NCI-H526 (cell line): Measurements from ENCODE around the gene CELF2.

ENCODE experiments used
- DNase-seq, 2 experiments: peaks; one replicate each; lab custom pipeline; 2025; lab: John Stamatoyannopoulos, UW

The CELF2 gene

DNA sequence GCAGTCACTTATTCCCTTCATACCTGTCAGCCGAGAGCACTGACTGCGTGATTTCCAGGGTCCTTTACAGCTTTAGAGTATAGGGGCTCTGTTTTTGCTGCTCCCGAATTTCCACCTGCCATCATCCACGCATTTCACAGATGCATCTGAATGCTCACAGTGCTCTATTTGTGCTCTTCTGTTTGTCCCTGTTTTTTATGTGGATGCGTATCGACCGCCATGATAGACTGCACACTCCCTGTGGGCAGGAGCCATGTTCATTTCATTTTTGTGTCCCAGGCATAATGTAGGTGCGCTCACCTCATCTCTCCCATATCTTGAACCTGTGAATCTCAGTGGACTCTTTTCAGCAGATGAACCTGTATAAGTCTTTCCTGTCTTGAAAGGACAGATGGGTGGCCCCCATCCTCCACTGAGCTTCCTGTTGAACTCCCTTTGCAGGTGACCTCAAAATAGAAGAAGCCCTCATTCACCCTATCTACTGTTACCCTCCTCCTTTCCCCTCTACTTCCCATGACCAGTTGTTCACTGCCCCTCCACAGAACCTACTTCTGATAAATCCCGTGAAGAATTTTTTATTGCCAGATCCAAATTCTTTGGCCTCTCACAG lies 228.4 kb downstream of the CELF2 start:
- no peak for DNase-seq

DNA sequence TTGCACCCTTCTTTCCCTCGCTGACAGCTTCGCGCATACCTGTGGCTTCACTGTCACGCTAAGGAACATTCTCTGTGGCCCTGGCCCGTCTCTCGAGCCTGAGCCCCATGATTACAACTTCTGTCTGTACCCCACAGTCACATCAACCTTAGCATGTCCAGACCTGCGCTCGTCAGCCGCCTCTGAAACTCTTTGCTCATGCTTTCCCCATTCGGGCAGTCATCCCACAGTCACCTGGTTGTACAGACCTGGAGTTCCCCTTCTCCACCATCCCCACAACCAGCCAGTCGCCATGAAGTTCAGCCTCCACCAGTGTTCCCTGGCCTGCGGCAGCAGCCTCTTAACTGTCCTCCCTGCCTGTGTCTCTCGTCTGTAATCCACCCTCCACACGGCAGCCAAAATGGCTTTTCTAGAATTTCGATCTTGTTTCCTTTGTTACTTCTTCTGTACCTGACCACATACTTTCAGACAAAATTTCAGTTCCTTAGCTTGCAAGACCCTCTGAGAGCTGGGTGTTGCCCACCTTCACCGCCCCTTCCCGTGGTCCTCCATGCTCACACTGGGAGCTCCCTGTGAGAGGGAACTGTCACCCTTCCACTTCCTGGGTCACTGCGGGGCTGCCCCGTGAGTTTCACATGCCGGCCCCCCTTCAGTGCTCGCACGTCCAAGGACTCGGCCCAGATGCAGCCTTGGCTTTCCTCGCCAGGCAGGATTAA lies 229.2 kb downstream of the CELF2 start:
- no peak for DNase-seq

GRCh38 chr10:11249152-11249807 lies 231.6 kb downstream of the CELF2 start:
- DNase-seq, result peak; percentile 13 to 58

GRCh38 chr10:11249808-11250195 lies 232.1 kb downstream of the CELF2 start:
- DNase-seq, result no peak

DNA sequence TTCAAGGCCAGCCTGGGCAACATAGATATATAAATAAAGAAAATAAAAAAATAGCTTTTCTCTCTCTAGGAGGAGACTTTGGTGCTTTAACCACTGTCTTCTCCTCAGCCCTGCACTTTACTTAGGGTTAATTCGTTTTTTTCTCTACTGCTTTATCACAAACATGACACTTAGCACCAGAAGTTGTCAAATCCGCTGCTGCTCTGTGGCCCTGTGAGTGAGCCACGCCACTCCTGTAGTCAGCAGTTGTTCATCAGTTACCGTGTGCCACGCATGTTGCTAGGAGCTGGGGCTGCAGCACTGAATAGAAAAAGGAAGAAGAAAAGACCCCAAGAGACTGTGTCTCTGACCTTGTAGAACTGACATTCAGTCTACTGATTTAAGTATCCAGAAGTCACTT lies 232.6 kb downstream of the CELF2 start:
- no peak for DNase-seq

DNA sequence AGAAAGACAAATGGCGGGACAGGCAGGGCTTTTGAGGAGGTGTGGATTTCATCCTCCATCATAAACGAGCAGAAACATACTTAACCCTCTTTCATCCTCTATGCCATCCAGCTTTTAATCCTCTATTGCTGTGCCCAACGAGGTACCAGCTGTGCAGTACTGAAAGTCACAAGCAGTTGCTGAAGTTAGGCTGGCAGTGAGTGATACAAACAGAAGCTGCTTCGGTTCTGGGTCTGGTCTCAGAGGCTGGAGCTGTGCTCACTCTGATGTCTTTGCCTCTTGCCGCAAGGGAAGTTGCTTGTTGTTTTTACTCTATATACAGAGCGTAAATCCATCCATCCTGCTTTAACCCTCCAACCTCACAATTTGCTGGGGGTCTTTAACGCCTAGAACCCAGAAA lies 235.2 kb downstream of the CELF2 start:
- DNase-seq, result no peak

GRCh38 chr10:11253385-11254002 lies 235.8 kb downstream of the CELF2 start:
- DNase-seq, result no peak

DNA sequence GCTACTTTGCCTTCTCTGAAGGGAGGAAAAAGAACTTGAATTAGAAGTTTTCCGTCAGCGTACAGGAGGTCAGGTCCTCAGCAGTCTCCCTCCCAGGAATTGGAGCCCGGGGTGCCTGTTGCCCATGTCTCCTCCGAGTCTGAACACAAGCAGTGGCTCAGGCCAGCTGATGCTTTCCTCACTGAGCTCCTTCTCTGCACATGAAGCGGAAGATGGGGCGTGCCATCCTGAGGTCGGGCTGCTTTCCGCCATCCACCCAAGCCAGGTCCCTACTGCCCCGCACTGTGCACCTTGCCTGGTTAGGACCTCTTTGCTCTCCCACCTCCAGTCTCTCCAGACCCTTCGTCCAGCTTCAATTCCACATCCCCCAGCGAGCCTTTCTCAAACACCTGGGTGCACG lies 237.5 kb downstream of the CELF2 start:
- DNase-seq, result no peak

- DNase-seq, result no peak
Observed at GRCh38 chr10:11255796-11256444, 238.2 kb downstream of the CELF2 start.

- DNase-seq, result no peak
Observed at GRCh38 chr10:11256896-11257295, 239.2 kb downstream of the CELF2 start.

- DNase-seq, result no peak
Observed at GRCh38 chr10:11257440-11258090, 239.9 kb downstream of the CELF2 start.

GRCh38 chr10:11260170-11260569 lies 242.5 kb downstream of the CELF2 start:
- DNase-seq, result no peak

- no peak for DNase-seq
Observed at GRCh38 chr10:11261143-11261542, 243.5 kb downstream of the CELF2 start.

DNA sequence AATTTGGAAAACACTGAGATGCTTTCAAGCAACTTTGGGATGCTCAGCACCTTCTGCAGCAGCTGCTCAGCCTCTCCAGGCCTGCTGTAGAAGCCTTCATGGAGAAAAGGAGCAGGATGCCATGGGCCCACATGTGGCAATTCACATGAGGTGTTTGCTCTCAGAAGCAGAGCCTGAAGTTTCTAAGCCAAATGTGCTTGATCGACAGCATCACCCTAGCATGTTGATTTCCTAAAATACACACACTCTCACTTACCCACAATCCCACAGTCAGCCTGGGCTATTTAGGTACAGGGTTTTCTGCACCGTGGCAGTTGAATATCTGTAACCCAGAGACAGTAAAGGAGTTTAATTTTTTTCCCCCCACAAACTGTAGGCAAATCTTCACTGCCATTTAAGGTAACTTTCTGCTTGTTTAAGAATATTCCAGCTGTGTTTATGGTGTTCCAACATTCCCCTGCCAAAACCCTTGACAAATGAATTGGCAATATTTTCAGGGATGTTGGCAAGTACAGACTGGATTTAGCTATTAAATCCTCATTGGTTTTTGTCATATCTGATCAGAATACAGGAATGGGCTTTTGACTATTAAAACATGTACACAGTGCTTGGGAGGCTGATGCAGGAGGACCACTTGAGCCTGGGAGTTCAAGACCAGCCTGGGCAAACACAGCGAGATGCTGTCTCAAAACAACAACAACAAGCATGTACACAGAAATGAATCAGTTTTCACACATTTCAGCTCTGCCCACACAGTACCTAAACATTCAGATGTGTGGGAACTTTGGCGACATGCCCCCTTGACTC lies 244.2 kb downstream of the CELF2 start:
- DNase-seq, result no peak

DNA sequence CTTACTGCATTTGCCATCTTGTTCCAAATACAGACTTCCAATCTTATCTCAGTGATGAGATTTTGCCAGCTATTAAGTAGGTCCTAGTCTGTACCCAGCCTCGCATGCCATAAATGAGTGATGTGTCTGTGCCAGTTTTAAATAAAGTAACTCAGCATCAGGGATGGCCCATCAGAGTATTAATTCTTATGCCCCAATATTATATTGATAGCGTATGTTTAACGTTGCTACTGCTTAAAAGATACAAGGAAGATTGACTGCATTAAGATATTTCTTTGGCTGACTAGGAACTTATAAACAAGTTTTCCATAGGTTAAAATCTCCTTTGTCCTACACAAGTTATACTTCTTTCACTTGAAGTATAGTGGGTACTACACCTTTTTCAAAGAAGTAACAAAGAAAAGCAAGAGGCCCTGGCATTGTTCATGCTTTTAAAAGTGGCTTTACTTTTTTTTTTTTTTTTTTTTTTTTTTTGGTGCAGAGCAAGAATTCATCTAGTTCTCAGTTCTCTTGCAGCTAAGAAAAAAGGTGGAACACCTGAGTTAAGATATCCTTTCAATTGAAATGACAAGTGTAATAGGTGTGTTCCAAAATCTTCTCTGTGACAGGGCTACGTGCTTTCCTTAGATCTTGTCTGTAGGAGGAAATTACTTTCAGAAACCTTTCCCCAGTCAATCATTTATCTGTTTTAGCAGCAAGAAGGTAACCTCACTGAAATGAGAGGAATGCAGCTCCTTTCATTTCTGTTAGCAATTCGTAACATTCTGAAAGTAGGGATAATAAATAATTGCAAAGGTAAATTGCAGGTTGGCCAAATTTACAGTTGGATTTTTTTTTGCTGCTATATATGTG lies 245.0 kb downstream of the CELF2 start:
- no peak for DNase-seq

DNA sequence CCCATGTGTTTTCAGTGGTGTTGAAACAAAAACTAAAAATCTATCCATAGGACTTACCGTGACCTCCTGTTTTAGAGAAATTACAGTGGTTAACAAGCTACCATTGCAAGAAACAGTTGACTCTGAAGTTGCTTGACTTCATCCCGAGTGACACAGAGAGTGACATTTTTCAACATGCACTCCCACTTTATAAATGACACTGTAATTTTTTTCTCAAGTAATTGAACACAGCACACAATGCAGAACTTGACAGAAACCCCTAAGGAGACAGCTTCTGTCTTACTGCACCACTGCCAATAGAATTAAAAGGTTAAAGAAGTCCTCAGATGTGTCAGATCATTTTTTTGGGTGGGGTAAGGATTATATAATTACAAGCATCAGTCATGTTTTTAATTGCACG lies 246.1 kb downstream of the CELF2 start:
- DNase-seq, result no peak

GRCh38 chr10:11264296-11265048 lies 246.8 kb downstream of the CELF2 start:
- no peak for DNase-seq

DNA sequence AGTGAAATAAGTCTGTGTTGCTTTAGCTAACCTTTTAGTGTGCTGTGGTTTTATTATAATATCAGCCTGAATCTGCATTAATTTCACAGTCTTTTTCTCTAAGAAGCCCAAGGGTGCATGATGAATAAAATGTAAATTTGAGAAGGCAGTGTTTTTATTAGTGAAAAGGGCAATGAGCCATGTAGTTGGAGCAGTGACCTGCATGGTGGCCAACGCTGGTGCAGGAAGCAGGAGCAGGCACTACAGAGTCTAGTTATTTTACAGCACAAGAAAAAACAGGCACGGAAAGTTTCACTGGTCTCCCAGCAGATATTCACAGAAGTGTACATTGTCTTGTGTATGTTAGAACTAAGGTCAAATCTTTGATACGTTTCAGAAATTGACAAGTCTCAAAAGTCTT lies 247.8 kb downstream of the CELF2 start:
- peak in 1 of 2 experiments; percentile 52 for DNase-seq

- DNase-seq, result no peak
Observed at GRCh38 chr10:11266426-11266825, 248.8 kb downstream of the CELF2 start.
